GM23338 (cell line): ENCODE measurements around the gene CNTN5. TPM values are rescaled to one million over a fixed set of nuclear protein-coding genes. Genes with fewer than 3 reads are reported as not detected.

Experiments used
- ATAC-seq: fragments of 200-7000 bp; cut with Tn5 transposase; 3 replicates; pipeline ENCODE4 v1.9.1; 2020
- DNase-seq: peaks from one replicate; pipeline ENCODE4 v3.0.0-alpha.2; 2015; ENCODE audit warnings: low spot score
- H2AFZ ChIP-seq: fragments of 200-600 bp; sonication (generic); 2 replicates; pipeline ENCODE4 v1.8.0; 2016; ENCODE audit warnings: antibody characterized with exemption, mild to moderate bottlenecking, moderate library complexity
- H3F3A ChIP-seq: fragments of 200-600 bp; sonication (generic); replicated peaks from 2 replicates; pipeline ENCODE4 v1.8.0; 2017; ENCODE audit warnings: antibody characterized with exemption, mixed run types, low read depth
- H3K27ac ChIP-seq: fragments of 200-600 bp; sonication (generic); 2 replicates; pipeline ENCODE4 v1.6.1; 2016; ENCODE audit warnings: low read depth
- H3K27me3 ChIP-seq: fragments of 200-600 bp; sonication (generic); 2 replicates; pipeline ENCODE4 v1.8.0; 2016; ENCODE audit warnings: mild to moderate bottlenecking, mixed run types, moderate library complexity; ENCODE audit not compliant: insufficient read depth
- H3K36me3 ChIP-seq: fragments of 200-600 bp; sonication (generic); 2 replicates; pipeline ENCODE4 v1.8.0; 2016; ENCODE audit warnings: mild to moderate bottlenecking; ENCODE audit not compliant: insufficient read depth
- H3K4me1 ChIP-seq: fragments of 200-600 bp; sonication (generic); 2 replicates; pipeline ENCODE4 v1.8.0; 2016; ENCODE audit warnings: mild to moderate bottlenecking, moderate library complexity; ENCODE audit not compliant: insufficient read depth
- H3K4me2 ChIP-seq: fragments of 200-600 bp; sonication (generic); 2 replicates; pipeline ENCODE4 v1.7.1; 2017; ENCODE audit warnings: mixed run types
- H3K4me3 ChIP-seq: fragments of 200-600 bp; sonication (generic); 2 replicates; pipeline ENCODE4 v1.6.1; 2016; ENCODE audit warnings: mixed run types
- H3K79me2 ChIP-seq: fragments of 200-600 bp; sonication (generic); replicated peaks from 2 replicates; pipeline ENCODE4 v1.8.0; 2017; ENCODE audit warnings: mild to moderate bottlenecking; ENCODE audit not compliant: insufficient read depth
- H3K9me2 ChIP-seq: fragments of 200-600 bp; sonication (generic); 2 replicates; pipeline ENCODE4 v1.8.0; 2017; ENCODE audit not compliant: insufficient read depth
- H4K20me1 ChIP-seq: fragments of 200-600 bp; sonication (generic); replicated peaks from 2 replicates; pipeline ENCODE4 v1.8.0; 2017; ENCODE audit warnings: mild to moderate bottlenecking; ENCODE audit not compliant: insufficient read depth
- H3K27ac Mint-ChIP-seq: 2 replicates; pipeline ENCODE4 v1.8.0; 2020; ENCODE audit warnings: inconsistent platforms, mild to moderate bottlenecking, moderate library complexity, mixed read lengths
- H3K27me3 Mint-ChIP-seq: 3 replicates; pipeline ENCODE4 v1.8.0; 2022; ENCODE audit warnings: low read depth, mild to moderate bottlenecking, moderate library complexity, mixed read lengths, inconsistent platforms; ENCODE audit not compliant: insufficient read depth, poor library complexity
- H3K36me3 Mint-ChIP-seq: 3 replicates; pipeline ENCODE4 v1.8.0; 2021; ENCODE audit warnings: low read depth, mild to moderate bottlenecking, inconsistent platforms, moderate library complexity, mixed read lengths
- H3K4me1 Mint-ChIP-seq: 3 replicates; pipeline ENCODE4 v1.8.0; 2020; ENCODE audit warnings: mild to moderate bottlenecking, inconsistent platforms, mixed read lengths
- H3K4me3 Mint-ChIP-seq: 3 replicates; pipeline ENCODE4 v1.8.0; 2021; ENCODE audit warnings: moderate library complexity, mild to moderate bottlenecking, inconsistent platforms, mixed read lengths
- H3K9me3 Mint-ChIP-seq: 3 replicates; pipeline ENCODE4 v1.8.0; 2020; ENCODE audit warnings: moderate library complexity, mild to moderate bottlenecking, inconsistent platforms, mixed read lengths
- CREB1 ChIP-seq: fragments of 250-450 bp; sonication (Bioruptor Pico); IDR thresholded peaks from 2 replicates; pipeline ENCODE4 v1.5.0; 2020; ENCODE audit warnings: low read depth, mild to moderate bottlenecking, moderate library complexity
- EZH2 ChIP-seq: fragments of 200-600 bp; sonication (generic); IDR thresholded peaks from one replicate; pipeline ENCODE4 v1.8.0; 2017; ENCODE audit warnings: antibody characterized with exemption, mild to moderate bottlenecking, low read depth; ENCODE audit not compliant: unreplicated experiment
- EZH2phosphoT487 ChIP-seq: fragments of 200-600 bp; sonication (generic); IDR thresholded peaks from one replicate; pipeline ENCODE4 v1.8.1; 2018; ENCODE audit warnings: antibody characterized with exemption; ENCODE audit not compliant: unreplicated experiment
- JUNB ChIP-seq: IDR thresholded peaks from one replicate; pipeline ENCODE4 v1.6.1; 2016; ENCODE audit warnings: antibody characterized with exemption; ENCODE audit not compliant: unreplicated experiment
- NANOG ChIP-seq: IDR thresholded peaks from 2 replicates; pipeline ENCODE4 v1.6.1; 2016; ENCODE audit warnings: antibody characterized with exemption, borderline replicate concordance
- POLR2AphosphoS5 ChIP-seq: IDR thresholded peaks from 2 replicates; pipeline ENCODE4 v1.6.1; 2016; ENCODE audit warnings: antibody characterized with exemption, low read depth
- ZNF114 ChIP-seq: fragments of 250-450 bp; sonication (Bioruptor Pico); IDR thresholded peaks from 2 replicates; pipeline ENCODE4 v1.5.0; 2020; ENCODE audit warnings: mild to moderate bottlenecking, moderate library complexity
- ZNF331 ChIP-seq: fragments of 250-450 bp; sonication (Bioruptor Pico); IDR thresholded peaks from 2 replicates; pipeline ENCODE4 v1.5.0; 2020; ENCODE audit warnings: low read depth, mild to moderate bottlenecking, moderate library complexity
- polyA plus RNA-seq: library from polyadenylated mRNA; unstranded; fragments of >200 nt; fragmentation: Nextera tagmentation; extraction: Ambion mirVana; gene quantifications from 2 replicates; pipeline ENCODE4 v1.2.1, GENCODE V29; 2016
- total RNA-seq: library from RNA; depleted of rRNA; stranded (reverse); fragments of >200 nt; shearing (Covaris generic); gene quantifications from 2 replicates; pipeline ENCODE4 v1.2.3, GENCODE V29; 2014
- TF ChIP-seq, protein P1 (sequence below), 2 experiments: fragments of 200-600 bp in 1 of 2; sonication (generic) in 1 of 2; conservative IDR thresholded peaks; 2 replicates each; pipeline versions ENCODE4 v1.5.1 to v1.6.1; 2016 to 2017; ENCODE audit warnings: antibody characterized with exemption in 2 of 2, low read depth in 2 of 2, mild to moderate bottlenecking in 2 of 2, moderate library complexity in 1 of 2
- TF ChIP-seq, protein P2 (sequence below): IDR thresholded peaks from 2 replicates; pipeline ENCODE4 v1.6.1; 2016; ENCODE audit warnings: antibody characterized with exemption
- TF ChIP-seq, protein P3 (sequence below): IDR thresholded peaks from one replicate; pipeline ENCODE4 v1.6.1; 2018; ENCODE audit warnings: antibody characterized with exemption; ENCODE audit not compliant: unreplicated experiment

Gene CNTN5
- total and polyA plus RNA-seq, 2 experiments from 2014 or later: not detected

DNA sequence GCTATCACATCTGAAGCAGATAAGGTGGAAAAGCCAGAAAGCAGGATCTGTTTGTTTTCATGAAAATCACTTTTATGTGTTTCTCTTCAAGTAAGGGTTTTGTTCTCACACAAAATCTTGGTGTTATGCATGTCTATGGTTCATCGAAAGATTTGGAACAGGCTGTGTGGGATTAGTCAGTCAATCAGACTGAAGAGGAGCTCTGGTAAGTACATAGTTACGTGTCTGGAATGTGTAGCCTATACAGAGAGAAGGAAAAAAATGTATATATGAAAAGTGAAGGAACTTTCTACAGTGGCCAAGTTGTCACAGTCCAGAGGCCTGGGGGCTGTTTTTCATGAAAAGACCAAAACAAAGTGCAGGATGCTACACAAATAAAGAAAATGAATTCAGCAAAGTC is 156.7 kb downstream of the CNTN5 start:
- peaks cover 2% of the 10 kb centered on the region for H3K27me3 Mint-ChIP-seq

DNA sequence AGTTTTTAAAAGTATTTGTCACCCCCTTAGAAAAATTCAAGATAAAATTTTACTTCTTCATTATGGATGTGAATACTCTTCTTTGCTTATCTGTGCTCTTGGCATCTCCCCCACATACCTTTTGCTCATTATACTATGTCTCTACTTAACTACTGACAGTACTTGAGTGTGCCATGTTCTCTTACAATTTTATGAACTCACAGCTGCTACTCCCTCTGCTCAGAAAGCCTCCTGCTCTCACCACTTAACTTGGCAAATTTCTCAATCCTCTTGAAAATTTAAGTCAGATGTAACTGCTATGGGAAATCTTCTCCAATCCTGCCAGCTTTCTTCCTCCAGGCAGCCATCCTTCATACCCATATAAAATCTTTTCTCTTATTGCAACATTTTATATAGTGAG is 163.4 kb downstream of the CNTN5 start:
- Mint-ChIP-seq H3K27ac (no peak overlapping the region), H3K9me3 (no peaks in the 10 kb centered on the region), H3K4me3 (no peak overlapping the region), H3K4me1 (peaks cover 5% of the 10 kb centered on the region; the same call in 2 of the 3 replicates), H3K36me3 (no peaks in the 10 kb centered on the region), H3K27me3 (peaks cover under 1% of the 10 kb centered on the region)
- no peaks in the 10 kb centered on the region for H3K4me1 ChIP-seq
- no peak overlapping the region for H3K27ac ChIP-seq
- H4K20me1 ChIP-seq: no peaks in the 10 kb centered on the region
- DNase-seq (no peak), ATAC-seq (no peak)
- no peaks in the 10 kb centered on the region for H3K27me3 ChIP-seq
- 0 out of 2 replicates have a peak, but pooled peaks cover 2% of the 10 kb centered on the region for H3K9me2 ChIP-seq
- H3K4me3 ChIP-seq: no peak overlapping the region
- no peaks in the 10 kb centered on the region for H3K36me3 ChIP-seq
- no peak overlapping the region for H2AFZ ChIP-seq
- no peaks in the 10 kb centered on the region for H3F3A ChIP-seq
- H3K4me2 ChIP-seq: no peak overlapping the region
- no peaks in the 10 kb centered on the region for H3K79me2 ChIP-seq
- no peak for TF ChIP-seq EZH2phosphoT487
- TF ChIP-seq POLR2AphosphoS5: no peak
- TF ChIP-seq, protein P1, sequence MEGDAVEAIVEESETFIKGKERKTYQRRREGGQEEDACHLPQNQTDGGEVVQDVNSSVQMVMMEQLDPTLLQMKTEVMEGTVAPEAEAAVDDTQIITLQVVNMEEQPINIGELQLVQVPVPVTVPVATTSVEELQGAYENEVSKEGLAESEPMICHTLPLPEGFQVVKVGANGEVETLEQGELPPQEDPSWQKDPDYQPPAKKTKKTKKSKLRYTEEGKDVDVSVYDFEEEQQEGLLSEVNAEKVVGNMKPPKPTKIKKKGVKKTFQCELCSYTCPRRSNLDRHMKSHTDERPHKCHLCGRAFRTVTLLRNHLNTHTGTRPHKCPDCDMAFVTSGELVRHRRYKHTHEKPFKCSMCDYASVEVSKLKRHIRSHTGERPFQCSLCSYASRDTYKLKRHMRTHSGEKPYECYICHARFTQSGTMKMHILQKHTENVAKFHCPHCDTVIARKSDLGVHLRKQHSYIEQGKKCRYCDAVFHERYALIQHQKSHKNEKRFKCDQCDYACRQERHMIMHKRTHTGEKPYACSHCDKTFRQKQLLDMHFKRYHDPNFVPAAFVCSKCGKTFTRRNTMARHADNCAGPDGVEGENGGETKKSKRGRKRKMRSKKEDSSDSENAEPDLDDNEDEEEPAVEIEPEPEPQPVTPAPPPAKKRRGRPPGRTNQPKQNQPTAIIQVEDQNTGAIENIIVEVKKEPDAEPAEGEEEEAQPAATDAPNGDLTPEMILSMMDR (conservative IDR thresholded peaks at IDR 0.05; ENCODE audit: low read depth in 2 of 2): no peak
- TF ChIP-seq, protein P2, sequence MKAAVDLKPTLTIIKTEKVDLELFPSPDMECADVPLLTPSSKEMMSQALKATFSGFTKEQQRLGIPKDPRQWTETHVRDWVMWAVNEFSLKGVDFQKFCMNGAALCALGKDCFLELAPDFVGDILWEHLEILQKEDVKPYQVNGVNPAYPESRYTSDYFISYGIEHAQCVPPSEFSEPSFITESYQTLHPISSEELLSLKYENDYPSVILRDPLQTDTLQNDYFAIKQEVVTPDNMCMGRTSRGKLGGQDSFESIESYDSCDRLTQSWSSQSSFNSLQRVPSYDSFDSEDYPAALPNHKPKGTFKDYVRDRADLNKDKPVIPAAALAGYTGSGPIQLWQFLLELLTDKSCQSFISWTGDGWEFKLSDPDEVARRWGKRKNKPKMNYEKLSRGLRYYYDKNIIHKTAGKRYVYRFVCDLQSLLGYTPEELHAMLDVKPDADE: no peak
- no peak for TF ChIP-seq ZNF331 (CRISPR knock-in tag)

More for the DNA sequence above, 156.7 kb downstream of the CNTN5 start:
- no peak for ATAC-seq
- Histone ChIP-seq H3K4me3 (no peak overlapping the region), H3K27ac (no peak overlapping the region), H3K4me1 (no peaks in the 10 kb centered on the region), H2AFZ (no peak overlapping the region), H3K36me3 (no peaks in the 10 kb centered on the region), H3K9me2 (no peaks in the 10 kb centered on the region), H3K27me3 (no peaks in the 10 kb centered on the region), H3F3A (no peaks in the 10 kb centered on the region), H3K79me2 (no peaks in the 10 kb centered on the region), H3K4me2 (no peak overlapping the region), H4K20me1 (no peaks in the 10 kb centered on the region)
- H3K4me1 Mint-ChIP-seq: no peaks in the 10 kb centered on the region
- TF ChIP-seq JUNB (no peak), EZH2 (no peak), NANOG (no peak), EZH2phosphoT487 (no peak), ZNF114 (CRISPR knock-in tag) (no peak), CREB1 (no peak)
- TF ChIP-seq, protein P2: no peak
- TF ChIP-seq, protein P3, sequence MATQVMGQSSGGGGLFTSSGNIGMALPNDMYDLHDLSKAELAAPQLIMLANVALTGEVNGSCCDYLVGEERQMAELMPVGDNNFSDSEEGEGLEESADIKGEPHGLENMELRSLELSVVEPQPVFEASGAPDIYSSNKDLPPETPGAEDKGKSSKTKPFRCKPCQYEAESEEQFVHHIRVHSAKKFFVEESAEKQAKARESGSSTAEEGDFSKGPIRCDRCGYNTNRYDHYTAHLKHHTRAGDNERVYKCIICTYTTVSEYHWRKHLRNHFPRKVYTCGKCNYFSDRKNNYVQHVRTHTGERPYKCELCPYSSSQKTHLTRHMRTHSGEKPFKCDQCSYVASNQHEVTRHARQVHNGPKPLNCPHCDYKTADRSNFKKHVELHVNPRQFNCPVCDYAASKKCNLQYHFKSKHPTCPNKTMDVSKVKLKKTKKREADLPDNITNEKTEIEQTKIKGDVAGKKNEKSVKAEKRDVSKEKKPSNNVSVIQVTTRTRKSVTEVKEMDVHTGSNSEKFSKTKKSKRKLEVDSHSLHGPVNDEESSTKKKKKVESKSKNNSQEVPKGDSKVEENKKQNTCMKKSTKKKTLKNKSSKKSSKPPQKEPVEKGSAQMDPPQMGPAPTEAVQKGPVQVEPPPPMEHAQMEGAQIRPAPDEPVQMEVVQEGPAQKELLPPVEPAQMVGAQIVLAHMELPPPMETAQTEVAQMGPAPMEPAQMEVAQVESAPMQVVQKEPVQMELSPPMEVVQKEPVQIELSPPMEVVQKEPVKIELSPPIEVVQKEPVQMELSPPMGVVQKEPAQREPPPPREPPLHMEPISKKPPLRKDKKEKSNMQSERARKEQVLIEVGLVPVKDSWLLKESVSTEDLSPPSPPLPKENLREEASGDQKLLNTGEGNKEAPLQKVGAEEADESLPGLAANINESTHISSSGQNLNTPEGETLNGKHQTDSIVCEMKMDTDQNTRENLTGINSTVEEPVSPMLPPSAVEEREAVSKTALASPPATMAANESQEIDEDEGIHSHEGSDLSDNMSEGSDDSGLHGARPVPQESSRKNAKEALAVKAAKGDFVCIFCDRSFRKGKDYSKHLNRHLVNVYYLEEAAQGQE: no peak
- H3K4me3 Mint-ChIP-seq: no peak overlapping the region
- no peaks in the 10 kb centered on the region for H3K9me3 Mint-ChIP-seq
- no peak overlapping the region for H3K27ac Mint-ChIP-seq
- no peaks in the 10 kb centered on the region for H3K36me3 Mint-ChIP-seq
- DNase-seq: no peak
